HCT116 (cell line): ENCODE measurements around the gene CDKAL1. TPM values are rescaled to one million over a fixed set of nuclear protein-coding genes. Genes with fewer than 3 reads are reported as not detected.

ENCODE experiments used
- ATAC-seq: fragments of 200-7000 bp; cut with Tn5 transposase; 2 replicates; pipeline ENCODE4 v1.9.1; 2020; ENCODE audit warnings: mild to moderate bottlenecking, moderate library complexity
- BruUV-seq: library from RNA; stranded (reverse); fragments of 400-500 nt; replicated peaks from 2 replicates; lab custom pipeline; 2021; lab: Mats Ljungman, UMichigan
- CTCF ChIA-PET: fragments of 300-600 bp; sonication (Branson Sonifier 250); formaldehyde crosslinking; loops from one replicate; lab custom pipeline; 2021; ENCODE audit warnings: antibody characterized with exemption; lab: Charles Lee
- POLR2A ChIA-PET: fragments of 300-600, 350-600 bp; sonication (Branson Sonifier 250); formaldehyde crosslinking; loops from one replicate; lab custom pipeline; 2021; ENCODE audit warnings: antibody characterized with exemption; lab: Charles Lee
- RAD21 ChIA-PET, 2 experiments: fragments of 300-600 bp; sonication (Branson Sonifier 250); formaldehyde crosslinking; loops; one replicate each; lab custom pipeline; 2023; ENCODE audit warnings: low total read pairs in 2 of 2; ENCODE audit not compliant: uncharacterized antibody in 2 of 2, unreplicated experiment in 2 of 2, low non-redundant PET in 1 of 2; lab: Charles Lee
- DNase-seq: peaks from one replicate; pipeline ENCODE4 v3.0.0-alpha.2; 2010; ENCODE audit warnings: low read depth, low spot score
- H2AFZ ChIP-seq: fragments of 200-600 bp; shearing (Covaris generic), sonication (generic); 2 replicates; pipeline ENCODE4 v1.6.1; 2017; ENCODE audit warnings: low read depth, mixed run types, mixed read lengths, antibody characterized with exemption, low read length; ENCODE audit not compliant: poor library complexity, severe bottlenecking
- H3K27ac ChIP-seq: 2 replicates; pipeline ENCODE4 v1.5.1; 2012; ENCODE audit warnings: low read depth, low read length
- H3K27me3 ChIP-seq: fragments of 200-600 bp; sonication (generic); 2 replicates; pipeline ENCODE4 v1.6.1; 2016; ENCODE audit warnings: mixed run types, low read length, mixed read lengths; ENCODE audit not compliant: insufficient read depth
- H3K36me3 ChIP-seq, 2 experiments: fragments of 200-500 bp in 1 of 2; fragments of 200-600 bp in 1 of 2; sonication (Bioruptor generic) in 1 of 2; sonication (generic) in 1 of 2; 2 replicates each; pipeline versions ENCODE4 v1.5.1 to v1.6.1; 2014 to 2016; ENCODE audit warnings: low read length in 2 of 2, inconsistent platforms in 1 of 2, mixed read lengths in 1 of 2, mixed run types in 1 of 2; ENCODE audit not compliant: insufficient read depth in 2 of 2, control insufficient read depth in 1 of 2
- H3K4me1 ChIP-seq, 2 experiments: fragments of 200-600 bp in 1 of 2; sonication (generic) in 1 of 2; 2 replicates each; pipeline versions ENCODE4 v1.5.1 to v1.6.1; 2012 to 2017; ENCODE audit warnings: low read length in 2 of 2, inconsistent platforms in 1 of 2, mild to moderate bottlenecking in 1 of 2, mixed read lengths in 1 of 2, mixed run types in 1 of 2, moderate library complexity in 1 of 2; ENCODE audit not compliant: insufficient read depth in 2 of 2, control insufficient read depth in 1 of 2
- H3K4me2 ChIP-seq: fragments of 200-600 bp; sonication (generic); 2 replicates; pipeline ENCODE4 v1.6.1; 2017; ENCODE audit warnings: mixed run types, low read length, mixed read lengths
- H3K4me3 ChIP-seq, 2 experiments: fragments of 200-600 bp in 1 of 2; sonication (generic) in 1 of 2; replicated peaks in 1 of 2; 2 replicates each; pipeline ENCODE4 v1.5.1; 2011 to 2016; ENCODE audit warnings: low read length in 2 of 2, control low read depth in 1 of 2, low read depth in 1 of 2, mild to moderate bottlenecking in 1 of 2, mixed read lengths in 1 of 2, mixed run types in 1 of 2
- H3K79me2 ChIP-seq: fragments of 200-600 bp; sonication (generic); 2 replicates; pipeline ENCODE4 v1.6.1; 2017; ENCODE audit warnings: mild to moderate bottlenecking, mixed run types, low read length, moderate library complexity, mixed read lengths; ENCODE audit not compliant: insufficient read depth
- H3K9ac ChIP-seq: fragments of 200-600 bp; sonication (generic); 2 replicates; pipeline ENCODE4 v1.6.1; 2016; ENCODE audit warnings: low read length, mixed read lengths
- H3K9me2 ChIP-seq: fragments of 200-600 bp; sonication (generic), shearing (Covaris generic); 2 replicates; pipeline ENCODE4 v1.6.1; 2017; ENCODE audit warnings: mixed run types, mild to moderate bottlenecking, moderate library complexity; ENCODE audit not compliant: insufficient read depth
- H3K9me3 ChIP-seq, 2 experiments: fragments of 200-500 bp in 1 of 2; fragments of 200-600 bp in 1 of 2; sonication (Bioruptor generic) in 1 of 2; sonication (generic) in 1 of 2; 2 replicates each; pipeline ENCODE4 v1.6.1; 2014 to 2017; ENCODE audit warnings: low read length in 2 of 2, mixed read lengths in 2 of 2, inconsistent platforms in 1 of 2, low read depth in 1 of 2, mild to moderate bottlenecking in 1 of 2, mixed run types in 1 of 2, moderate library complexity in 1 of 2; ENCODE audit not compliant: control insufficient read depth in 1 of 2, insufficient read depth in 1 of 2
- H4K20me1 ChIP-seq: fragments of 200-600 bp; sonication (generic), shearing (Covaris generic); 2 replicates; pipeline ENCODE4 v1.6.1; 2017; ENCODE audit warnings: mixed run types, mild to moderate bottlenecking, moderate library complexity; ENCODE audit not compliant: insufficient read depth
- ATF3 ChIP-seq: IDR thresholded peaks from 2 replicates; pipeline ENCODE4 v1.6.1; 2012
- CBX3 ChIP-seq: IDR thresholded peaks from 2 replicates; pipeline ENCODE4 v1.6.1; 2012; ENCODE audit warnings: low read depth
- CEBPB ChIP-seq: IDR thresholded peaks from 2 replicates; pipeline ENCODE4 v1.6.1; 2012; ENCODE audit warnings: low read depth
- CTCF ChIP-seq, 3 experiments: fragments of 200-600 bp in 1 of 3; sonication (generic) in 1 of 3; IDR thresholded peaks in 2 of 3; conservative IDR thresholded peaks in 1 of 3; 2 replicates each; pipeline ENCODE4 v1.5.1; 2012 to 2017; ENCODE audit warnings: low read depth in 2 of 3, low read length in 2 of 3, antibody characterized with exemption in 1 of 3, borderline replicate concordance in 1 of 3, control low read depth in 1 of 3, mild to moderate bottlenecking in 1 of 3, mixed read lengths in 1 of 3, mixed run types in 1 of 3, moderate library complexity in 1 of 3; ENCODE audit not compliant: insufficient read depth in 1 of 3
- EGR1 ChIP-seq: IDR thresholded peaks from 2 replicates; pipeline ENCODE4 v1.6.1; 2012; ENCODE audit warnings: low read depth
- ELF1 ChIP-seq: IDR thresholded peaks from 2 replicates; pipeline ENCODE4 v1.6.1; 2012; ENCODE audit warnings: low read depth, borderline replicate concordance
- EZH2 ChIP-seq: fragments of 200-600 bp; sonication (generic); IDR thresholded peaks from 2 replicates; pipeline ENCODE4 v1.6.1; 2017; ENCODE audit warnings: antibody characterized with exemption, mixed run types
- EZH2phosphoT487 ChIP-seq: fragments of 200-600 bp; IDR thresholded peaks from 2 replicates; pipeline ENCODE4 v1.6.1; 2018; ENCODE audit warnings: antibody characterized with exemption, borderline replicate concordance
- FOSL1 ChIP-seq: IDR thresholded peaks from 2 replicates; pipeline ENCODE4 v1.6.1; 2012; ENCODE audit warnings: low read depth
- JUND ChIP-seq: IDR thresholded peaks from 2 replicates; pipeline ENCODE4 v1.6.1; 2012
- MAX ChIP-seq: IDR thresholded peaks from 2 replicates; pipeline ENCODE4 v1.6.1; 2012
- POLR2A ChIP-seq: IDR thresholded peaks from 2 replicates; pipeline ENCODE4 v1.7.0; 2011; ENCODE audit warnings: borderline replicate concordance; ENCODE audit not compliant: insufficient read depth, insufficient read length; ENCODE audit errors: extremely low read depth
- POLR2AphosphoS5 ChIP-seq: IDR thresholded peaks from 2 replicates; pipeline ENCODE4 v1.6.1; 2011; ENCODE audit warnings: mild to moderate bottlenecking, low read depth, low read length, moderate library complexity
- RAD21 ChIP-seq: IDR thresholded peaks from 2 replicates; pipeline ENCODE4 v1.6.1; 2012; ENCODE audit warnings: low read depth, mild to moderate bottlenecking
- REST ChIP-seq: IDR thresholded peaks from 2 replicates; pipeline ENCODE4 v1.6.1; 2012; ENCODE audit warnings: low read depth
- SIN3A ChIP-seq: IDR thresholded peaks from 2 replicates; pipeline ENCODE4 v1.6.1; 2012; ENCODE audit warnings: low read depth
- SP1 ChIP-seq: IDR thresholded peaks from 2 replicates; pipeline ENCODE4 v1.6.1; 2012; ENCODE audit warnings: low read depth
- SRF ChIP-seq: IDR thresholded peaks from 2 replicates; pipeline ENCODE4 v1.6.1; 2012; ENCODE audit warnings: low read depth
- TCF7L2 ChIP-seq: IDR thresholded peaks from 2 replicates; pipeline ENCODE4 v1.7.0; 2011; ENCODE audit warnings: borderline replicate concordance, inconsistent platforms; ENCODE audit not compliant: insufficient read depth, insufficient read length; ENCODE audit errors: extremely low read depth
- YY1 ChIP-seq: IDR thresholded peaks from 2 replicates; pipeline ENCODE4 v1.6.1; 2011; ENCODE audit warnings: low read length, low read depth, moderate library complexity, mild to moderate bottlenecking; ENCODE audit not compliant: insufficient replicate concordance; ENCODE audit errors: extremely low read depth
- ZFX ChIP-seq: fragments of 450-650 bp; IDR thresholded peaks from 2 replicates; pipeline ENCODE4 v1.6.1; 2017
- ZNF274 ChIP-seq: fragments of 200-500 bp; sonication (Bioruptor generic); IDR thresholded peaks from 2 replicates; pipeline ENCODE4 v1.6.1; 2014; ENCODE audit warnings: mild to moderate bottlenecking, low read depth, low read length, inconsistent platforms
- intact Hi-C: fragments of 100-400 bp; cut with micrococcal nuclease; formaldehyde crosslinking; loops from 2 replicates; pipeline ENCODE4 v1.10.0; 2022
- total RNA-seq: library from RNA; stranded (reverse); gene quantifications from one replicate; pipeline ENCODE4 v1.2.1, GENCODE V29; 2021; ENCODE audit not compliant: unreplicated experiment

The CDKAL1 gene
- total RNA-seq, 1 experiment from 2014 or later: 14.9 TPM

GRCh38 chr6:21111093-21111725 is 577.0 kb downstream of the CDKAL1 start:
- H2AFZ ChIP-seq: peak overlapping the region; percentile 13
- no peak overlapping the region for H3K9ac ChIP-seq
- H3K4me2 ChIP-seq: peak overlapping the region; percentile 66
- no peak for TF ChIP-seq TCF7L2
- TF ChIP-seq ELF1: no peak
- TF ChIP-seq EZH2: no peak
- TF ChIP-seq SRF: no peak
- TF ChIP-seq CBX3: no peak
- TF ChIP-seq POLR2AphosphoS5: no peak
- no peak for TF ChIP-seq REST
- no peak for TF ChIP-seq SIN3A
- peak; percentile 12; the same call in 1 of the 2 replicates for TF ChIP-seq RAD21
- TF ChIP-seq YY1: no peak
- no peak for TF ChIP-seq MAX
- TF ChIP-seq CTCF (IDR thresholded peaks at IDR 0.05 in 2 of 3, conservative IDR thresholded peaks at IDR 0.05 in 1 of 3; ENCODE audit: borderline replicate concordance in 1 of 3, insufficient read depth in 1 of 3, low read depth in 2 of 3, low read length in 2 of 3): no peak
- no peak for TF ChIP-seq ZNF274
- peak; percentile 50 for TF ChIP-seq SP1
- no peak for TF ChIP-seq EZH2phosphoT487
- peak; percentile 19; the same call in 1 of the 2 replicates for TF ChIP-seq JUND
- TF ChIP-seq POLR2A: no peak
- TF ChIP-seq FOSL1: 0 out of 2 replicates have a peak, but pooled peaks have one; percentile 13
- TF ChIP-seq EGR1: no peak
- no peak for TF ChIP-seq ZFX
- no peak for TF ChIP-seq ATF3
- peak; percentile 37; the same call in 1 of the 2 replicates for TF ChIP-seq CEBPB

More at GRCh38 chr6:21111093-21111725, 577.0 kb downstream of the CDKAL1 start:
- no peaks in the 10 kb centered on the region for H4K20me1 ChIP-seq
- POLR2A ChIA-PET: interaction anchor here (0.6 to 1.3 kb wide), 3 partner anchors 32 to 113 kb away, joined by 3 to 4 read pairs (median 4); no protein-coding TSS in a partner anchor
- H3K9me2 ChIP-seq: 0 out of 2 replicates have a peak, but pooled peaks cover 3% of the 10 kb centered on the region
- H3K4me1 ChIP-seq: peaks cover 57 to 67% of the 10 kb centered on the region in 2 experiments
- peak overlapping the region; percentile 89 for H3K27ac ChIP-seq
- H3K36me3 ChIP-seq: no peaks in the 10 kb centered on the region
- CTCF ChIA-PET: no interaction called here
- peak; percentile 21 for DNase-seq
- no peaks in the 10 kb centered on the region for H3K9me3 ChIP-seq
- no peaks in the 10 kb centered on the region for H3K79me2 ChIP-seq
- intact Hi-C loops: loop anchor here (10.0 kb wide), 1 partner anchor 474 kb away; no protein-coding TSS in a partner anchor
- no peaks in the 10 kb centered on the region for H3K27me3 ChIP-seq
- RAD21 ChIA-PET: no interaction called here
- ATAC-seq: no peak
- peak overlapping the region in 1 of 2 experiments; percentile 4; a peak in 1 of 4 replicates for H3K4me3 ChIP-seq
- no TSS peak for BruUV-seq
